GM20000 (cell line): ENCODE data around the gene B4GALT1.
A peak's percentile ranks its signal among the peaks of the same experiment; 100 is the strongest.

Experiments
- DNase-seq: peaks from one replicate; pipeline ENCODE4 v3.0.0; 2012; ENCODE audit warnings: low spot score
- TF ChIP-seq, protein P1 (sequence below): IDR thresholded peaks from 2 replicates; pipeline ENCODE4 v1.5.1; 2012; ENCODE audit warnings: mild to moderate bottlenecking, control low read depth; ENCODE audit errors: extremely low read depth, missing control alignments

B4GALT1 gene, protein sequence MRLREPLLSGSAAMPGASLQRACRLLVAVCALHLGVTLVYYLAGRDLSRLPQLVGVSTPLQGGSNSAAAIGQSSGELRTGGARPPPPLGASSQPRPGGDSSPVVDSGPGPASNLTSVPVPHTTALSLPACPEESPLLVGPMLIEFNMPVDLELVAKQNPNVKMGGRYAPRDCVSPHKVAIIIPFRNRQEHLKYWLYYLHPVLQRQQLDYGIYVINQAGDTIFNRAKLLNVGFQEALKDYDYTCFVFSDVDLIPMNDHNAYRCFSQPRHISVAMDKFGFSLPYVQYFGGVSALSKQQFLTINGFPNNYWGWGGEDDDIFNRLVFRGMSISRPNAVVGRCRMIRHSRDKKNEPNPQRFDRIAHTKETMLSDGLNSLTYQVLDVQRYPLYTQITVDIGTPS

DNA sequence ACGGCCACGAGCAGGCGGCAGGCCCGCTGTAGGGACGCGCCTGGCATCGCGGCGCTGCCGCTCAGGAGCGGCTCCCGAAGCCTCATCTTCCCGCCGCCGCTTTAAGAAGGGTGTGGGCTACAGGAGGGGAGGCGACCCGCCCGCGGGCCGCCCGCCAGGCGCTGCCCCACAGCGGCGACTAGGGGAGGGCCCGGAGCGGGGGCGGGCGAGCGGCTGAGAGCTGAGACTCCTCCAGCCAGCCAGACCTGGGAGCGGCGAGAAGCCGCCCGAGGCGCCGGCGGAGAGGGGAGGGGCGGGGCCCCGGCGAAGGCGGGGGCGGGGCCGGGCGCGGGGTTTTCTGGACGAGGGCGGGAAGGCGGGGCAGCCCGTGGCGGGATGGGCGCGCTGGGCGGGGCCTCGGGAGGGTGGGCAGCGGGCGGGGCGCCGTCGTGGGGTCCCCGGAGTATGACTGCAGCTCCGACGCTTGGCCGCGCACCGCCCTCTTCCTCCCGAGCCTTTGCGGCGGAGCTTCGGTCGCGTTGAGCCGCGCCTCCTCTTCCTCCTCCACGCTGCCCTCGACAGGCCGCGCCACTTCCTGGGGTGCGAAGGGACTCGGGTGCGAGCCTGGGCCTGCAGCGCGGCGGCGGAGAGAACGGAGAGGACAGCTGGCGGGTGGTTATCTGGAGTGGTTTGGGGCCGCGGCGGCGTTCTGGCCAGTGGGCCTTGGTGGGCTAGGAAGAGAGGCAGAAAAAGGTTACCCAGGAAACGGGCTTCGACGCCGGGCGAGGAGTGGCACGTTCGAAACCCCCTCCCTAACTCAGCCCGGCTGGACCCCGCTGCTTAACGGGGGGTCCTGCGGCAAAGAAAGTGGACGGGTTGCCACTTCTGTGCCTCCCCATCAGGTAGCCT, at the start of gene B4GALT1:
Gene B4GALT1, minus strand, starts transcription at position 253 of the 888 bp plus-strand sequence. Its CDS starts 167 bp downstream, at position 86.
- TF ChIP-seq, protein P1, sequence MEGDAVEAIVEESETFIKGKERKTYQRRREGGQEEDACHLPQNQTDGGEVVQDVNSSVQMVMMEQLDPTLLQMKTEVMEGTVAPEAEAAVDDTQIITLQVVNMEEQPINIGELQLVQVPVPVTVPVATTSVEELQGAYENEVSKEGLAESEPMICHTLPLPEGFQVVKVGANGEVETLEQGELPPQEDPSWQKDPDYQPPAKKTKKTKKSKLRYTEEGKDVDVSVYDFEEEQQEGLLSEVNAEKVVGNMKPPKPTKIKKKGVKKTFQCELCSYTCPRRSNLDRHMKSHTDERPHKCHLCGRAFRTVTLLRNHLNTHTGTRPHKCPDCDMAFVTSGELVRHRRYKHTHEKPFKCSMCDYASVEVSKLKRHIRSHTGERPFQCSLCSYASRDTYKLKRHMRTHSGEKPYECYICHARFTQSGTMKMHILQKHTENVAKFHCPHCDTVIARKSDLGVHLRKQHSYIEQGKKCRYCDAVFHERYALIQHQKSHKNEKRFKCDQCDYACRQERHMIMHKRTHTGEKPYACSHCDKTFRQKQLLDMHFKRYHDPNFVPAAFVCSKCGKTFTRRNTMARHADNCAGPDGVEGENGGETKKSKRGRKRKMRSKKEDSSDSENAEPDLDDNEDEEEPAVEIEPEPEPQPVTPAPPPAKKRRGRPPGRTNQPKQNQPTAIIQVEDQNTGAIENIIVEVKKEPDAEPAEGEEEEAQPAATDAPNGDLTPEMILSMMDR = no peak
- DNase-seq = peak; percentile 98

DNA sequence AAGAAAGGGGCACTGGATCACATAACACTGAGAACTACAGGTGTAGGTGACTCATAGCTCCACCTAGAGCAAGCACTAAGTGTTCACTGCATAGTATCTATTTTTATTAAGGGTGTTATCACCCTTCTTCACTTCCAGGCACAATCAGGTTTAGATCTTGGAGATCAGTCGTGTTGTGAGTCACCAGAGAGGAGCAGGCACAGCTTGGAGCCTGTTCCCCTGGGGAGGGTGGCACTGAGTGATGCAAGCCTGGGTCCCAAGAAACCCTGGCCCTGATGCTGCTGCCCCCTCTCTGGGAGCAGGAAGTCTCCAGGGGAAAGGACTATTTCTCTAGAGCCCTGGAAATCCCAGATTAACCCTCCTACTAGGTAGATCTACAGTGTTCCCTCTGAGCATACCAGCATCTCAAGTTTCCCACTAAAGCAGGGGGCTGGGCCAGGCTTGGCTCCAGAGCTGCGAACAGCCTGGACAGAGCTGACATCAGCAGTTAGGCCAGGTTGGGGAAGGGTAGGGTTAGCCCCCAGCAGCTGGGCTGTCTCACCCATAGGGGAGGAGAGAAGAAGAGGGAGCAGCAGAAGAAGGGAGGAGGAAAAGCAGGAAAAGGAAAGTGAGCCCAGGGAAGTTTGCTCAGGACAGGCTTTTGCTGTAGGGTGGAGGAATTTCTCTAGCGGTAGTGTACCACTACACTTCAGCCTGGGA, 44.7 kb upstream of the B4GALT1 start:
- TF ChIP-seq, protein P1 = no peak
- no peak for DNase-seq

DNA sequence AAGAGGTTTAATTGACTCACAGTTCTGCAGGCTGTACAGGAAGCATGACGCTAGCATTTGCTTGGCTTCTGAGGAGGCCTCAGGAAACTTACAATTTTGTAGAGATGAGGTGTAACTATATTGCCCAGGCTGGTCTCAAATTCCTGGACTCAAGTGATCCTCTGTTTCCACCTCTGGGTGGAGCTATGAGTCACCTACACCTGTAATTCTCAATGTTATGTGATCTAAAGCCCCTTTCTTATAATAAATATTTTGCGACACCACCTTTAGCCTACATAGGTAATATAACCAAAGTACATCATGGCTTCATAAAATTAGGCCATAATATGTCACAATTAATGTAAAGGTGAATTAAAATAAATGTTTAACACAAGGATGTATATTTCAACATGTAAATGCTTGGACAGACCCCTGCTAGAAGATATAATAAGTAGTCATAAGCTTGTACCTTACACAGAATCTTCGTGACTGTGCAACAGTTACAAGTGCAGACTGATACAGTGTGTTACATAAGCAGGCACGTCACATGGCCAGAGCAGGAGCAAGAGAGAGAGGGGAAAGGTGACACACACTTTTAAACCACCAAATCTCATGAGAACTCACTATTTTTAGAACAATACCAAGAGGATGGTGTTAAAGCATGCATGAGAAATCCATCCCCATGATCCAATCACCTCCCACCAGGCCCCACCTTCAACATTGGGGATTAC, 43.0 kb upstream of the B4GALT1 start:
- TF ChIP-seq, protein P1 = no peak
- no peak for DNase-seq

DNA sequence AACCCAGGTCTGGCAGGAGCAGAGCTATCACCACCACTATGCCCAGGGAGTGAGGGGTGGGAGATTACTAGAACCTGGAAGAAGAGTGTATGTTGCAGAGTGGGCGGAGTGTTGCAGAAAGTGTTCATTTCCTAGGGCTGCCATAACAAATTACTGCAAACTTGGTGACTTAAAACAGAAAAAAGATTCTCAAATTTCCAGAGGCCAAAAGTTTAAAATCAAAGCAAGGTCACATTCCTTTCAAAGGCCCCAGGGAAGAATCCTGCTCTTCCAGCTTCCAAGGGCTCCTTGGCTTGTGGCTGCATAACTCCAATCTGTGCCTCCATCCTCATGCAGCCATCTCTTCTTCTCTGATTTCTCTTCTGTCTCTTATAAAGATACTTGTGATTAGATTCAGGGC, 42.3 kb upstream of the B4GALT1 start:
- TF ChIP-seq, protein P1 = no peak
- no peak for DNase-seq

DNA sequence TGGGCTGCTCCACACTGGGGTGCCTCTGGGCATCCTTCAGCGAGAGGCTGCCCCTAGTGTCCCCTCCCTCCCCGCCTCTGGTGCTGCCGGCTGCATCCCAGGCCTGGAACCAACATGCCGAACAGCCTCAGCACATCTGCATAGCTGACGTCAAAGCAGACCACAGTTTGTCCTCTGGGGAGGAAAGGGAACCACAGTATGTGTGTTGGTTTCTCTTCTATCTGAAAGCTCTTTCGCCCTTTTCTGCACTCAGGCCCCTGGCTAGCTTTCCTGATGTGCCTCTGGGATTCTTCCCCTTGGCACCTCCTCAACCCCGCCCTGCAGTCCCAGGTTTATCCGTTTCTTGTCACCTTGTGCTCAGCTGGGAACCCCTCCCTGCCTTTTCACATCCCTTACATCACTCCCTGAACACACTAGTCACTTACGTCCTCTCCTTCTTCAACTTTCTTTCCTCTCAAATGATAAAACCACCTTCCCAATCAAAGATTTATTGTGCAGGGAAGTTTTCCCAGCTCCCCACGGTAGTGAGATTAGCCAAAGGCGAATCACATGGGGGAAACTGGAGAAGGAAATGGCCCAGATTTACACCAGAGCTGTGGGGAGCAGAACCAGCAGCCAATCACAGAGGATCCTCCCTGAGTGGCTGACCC, 35.5 kb upstream of the B4GALT1 start:
- DNase-seq = peak; percentile 74
- TF ChIP-seq, protein P1 = no peak

DNA sequence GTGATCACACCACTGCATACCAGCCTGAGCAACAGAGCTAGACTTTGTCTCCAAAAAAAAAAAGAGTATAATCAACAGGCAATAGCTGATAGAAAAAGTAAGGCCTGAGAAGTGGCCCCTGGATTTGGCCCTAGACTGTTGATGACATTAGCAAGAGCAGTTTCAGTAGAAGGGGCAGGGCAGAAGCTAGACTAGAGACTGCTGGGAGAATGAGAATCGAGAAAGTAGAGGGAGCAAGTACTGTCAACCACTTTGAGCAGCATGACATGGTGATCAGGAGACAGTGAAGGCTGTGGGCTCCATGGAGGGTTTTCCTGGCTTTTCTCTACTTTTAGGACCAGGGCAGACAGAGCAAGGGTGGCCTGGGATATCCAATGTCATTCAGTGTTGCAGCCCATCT, 34.9 kb upstream of the B4GALT1 start:
- DNase-seq = peak; percentile 44
- TF ChIP-seq, protein P1 = no peak
